Mammary epithelial cell (primary cell): Measurements from ENCODE around the gene RFX2.

Experiments
- CTCF ChIP-seq, 2 donors: IDR thresholded peaks in 1 of 2; conservative IDR thresholded peaks in 1 of 2; 2 replicates each; pipeline ENCODE4 v1.5.1; 2011 to 2012; ENCODE audit warnings: inconsistent platforms in 2 of 2, low read length in 2 of 2, mild to moderate bottlenecking in 2 of 2, control low read depth in 1 of 2, low read depth in 1 of 2; ENCODE audit not compliant: insufficient read depth in 1 of 2; ENCODE audit errors: extremely low read depth in 1 of 2
- EZH2 ChIP-seq: IDR thresholded peaks from 2 replicates; pipeline ENCODE4 v1.6.1; 2012; ENCODE audit warnings: low read length, inconsistent platforms, borderline replicate concordance

- TF ChIP-seq CTCF (conservative IDR thresholded peaks at IDR 0.05 in 1 of 2, IDR thresholded peaks at IDR 0.05 in 1 of 2; ENCODE audit: extremely low read depth in 1 of 2, insufficient read depth in 1 of 2, low read depth in 1 of 2, low read length in 2 of 2) (no peak), EZH2 (no peak)
These were observed 30.9 kb upstream of the RFX2 start for GRCh38 chr19:6141217-6141616.
